ENCODE results near the gene HSPA4L.

HSPA4L gene

DNA sequence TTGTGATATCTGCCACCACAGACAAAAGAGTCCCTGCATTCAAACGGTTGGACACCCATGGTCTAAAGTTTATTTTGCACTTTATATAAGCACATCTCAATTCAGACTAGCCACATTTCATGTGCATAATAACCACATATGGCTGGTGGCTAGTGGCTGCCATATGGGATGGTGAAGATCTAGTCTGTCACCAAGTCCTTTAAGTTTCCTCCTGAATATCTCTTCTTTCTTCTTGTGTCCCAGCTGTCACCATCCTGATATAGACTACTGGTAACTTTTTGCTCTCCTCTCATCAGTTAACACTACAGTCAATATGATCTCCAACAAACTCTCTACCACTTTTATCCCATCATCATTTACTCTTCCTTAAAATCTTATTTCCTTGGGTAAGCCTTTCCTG is 9.3 kb downstream of the HSPA4L start:
- no peaks in the 10 kb centered on the region; the same call in 1 of the 2 replicates for H3K79me2 ChIP-seq (ENCODE audit: insufficient read depth, low read length)
- no peaks in the 10 kb centered on the region for H3F3A ChIP-seq (ENCODE audit: insufficient read depth)
- no peak overlapping the region for H3K27ac ChIP-seq (ENCODE audit: low read depth, low read length)
- no peak overlapping the region for H2AFZ ChIP-seq (ENCODE audit: low read depth, low read length, severe bottlenecking)
- no peaks in the 10 kb centered on the region for H3K36me3 ChIP-seq (ENCODE audit: low read length)
- no peaks in the 10 kb centered on the region for H4K20me1 ChIP-seq (ENCODE audit: low read depth, low read length)
- no peaks in the 10 kb centered on the region for H3K27me3 ChIP-seq (ENCODE audit: low read length)
- no peak overlapping the region for H3K9ac ChIP-seq (ENCODE audit: low read length)
- no peaks in the 10 kb centered on the region for H3K9me2 ChIP-seq (replicated peaks; ENCODE audit: insufficient read depth, low read length)
- no peaks in the 10 kb centered on the region for H3K9me3 ChIP-seq (ENCODE audit: insufficient read depth, low read length)
- no peak overlapping the region for H3K4me2 ChIP-seq (ENCODE audit: low read depth, low read length, poor library complexity, severe bottlenecking)
- no peak for TF ChIP-seq EZH2phosphoT487 (conservative IDR thresholded peaks at IDR 0.05; ENCODE audit: low read length)
- TF ChIP-seq CTCF (IDR thresholded peaks at IDR 0.05; ENCODE audit: insufficient read depth, low read length, poor library complexity, severe bottlenecking): no peak
- no peak overlapping the region for H3K4me3 ChIP-seq (ENCODE audit: insufficient read depth, low read length, poor library complexity, severe bottlenecking)

DNA sequence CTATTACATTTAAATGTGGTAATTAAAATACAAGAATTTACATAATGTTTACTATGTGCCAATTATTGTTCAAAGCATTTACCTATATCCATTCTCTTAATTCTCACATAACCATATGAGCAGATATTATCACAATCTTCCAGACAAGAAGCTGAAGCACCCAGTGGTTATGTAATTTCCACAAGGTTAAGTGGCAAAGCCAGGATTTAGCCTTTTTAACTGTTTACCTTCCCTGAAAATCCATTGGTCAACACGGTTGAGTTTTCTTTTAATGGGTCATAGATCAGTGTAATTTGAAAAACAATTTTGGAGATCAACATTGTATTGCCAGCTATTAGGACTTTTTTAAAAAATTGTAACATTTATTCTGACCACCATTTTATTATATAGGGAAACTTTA is 11.4 kb downstream of the HSPA4L start:
- TF ChIP-seq CTCF (IDR thresholded peaks at IDR 0.05; ENCODE audit: insufficient read depth, low read length, poor library complexity, severe bottlenecking) (no peak), EZH2phosphoT487 (conservative IDR thresholded peaks at IDR 0.05; ENCODE audit: low read length) (no peak)
- Histone ChIP-seq H3K9me3 (ENCODE audit: insufficient read depth, low read length) (no peaks in the 10 kb centered on the region), H2AFZ (ENCODE audit: low read depth, low read length, severe bottlenecking) (no peak overlapping the region), H3K4me3 (ENCODE audit: insufficient read depth, low read length, poor library complexity, severe bottlenecking) (no peak overlapping the region), H3K27me3 (ENCODE audit: low read length) (no peaks in the 10 kb centered on the region), H3K36me3 (ENCODE audit: low read length) (no peaks in the 10 kb centered on the region), H3K79me2 (ENCODE audit: insufficient read depth, low read length) (no peaks in the 10 kb centered on the region), H3K9me2 (replicated peaks; ENCODE audit: insufficient read depth, low read length) (no peaks in the 10 kb centered on the region), H3K9ac (ENCODE audit: low read length) (no peak overlapping the region), H3K27ac (ENCODE audit: low read depth, low read length) (no peak overlapping the region), H3K4me2 (ENCODE audit: low read depth, low read length, poor library complexity, severe bottlenecking) (no peak overlapping the region), H3F3A (ENCODE audit: insufficient read depth) (no peaks in the 10 kb centered on the region), H4K20me1 (ENCODE audit: low read depth, low read length) (no peaks in the 10 kb centered on the region)

DNA sequence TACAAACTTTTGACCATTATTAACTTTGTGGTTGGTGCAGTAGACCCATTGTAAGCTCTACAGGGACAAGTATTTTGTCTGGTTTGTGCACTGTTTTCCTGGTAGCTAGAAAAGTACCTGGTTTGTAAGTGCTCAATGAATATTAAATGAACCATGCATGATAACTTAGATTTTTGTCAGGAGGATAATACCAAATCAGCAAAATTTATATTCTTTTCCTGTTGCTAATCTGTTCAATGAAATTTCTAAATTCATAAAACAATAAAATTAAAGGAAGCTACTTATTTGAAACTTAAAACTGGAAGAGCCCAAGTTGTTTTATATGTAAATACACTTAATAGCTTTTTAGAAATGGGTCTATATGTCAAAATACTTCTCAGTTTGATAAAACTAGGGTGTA is 17.6 kb downstream of the HSPA4L start:
- H3K79me2 ChIP-seq (ENCODE audit: insufficient read depth, low read length): no peaks in the 10 kb centered on the region
- H3K4me3 ChIP-seq (ENCODE audit: insufficient read depth, low read length, poor library complexity, severe bottlenecking): no peak overlapping the region
- no peak overlapping the region for H2AFZ ChIP-seq (ENCODE audit: low read depth, low read length, severe bottlenecking)
- H3K36me3 ChIP-seq (ENCODE audit: low read length): no peaks in the 10 kb centered on the region
- H3K4me2 ChIP-seq (ENCODE audit: low read depth, low read length, poor library complexity, severe bottlenecking): no peak overlapping the region
- no peak overlapping the region for H3K9ac ChIP-seq (ENCODE audit: low read length)
- TF ChIP-seq EZH2phosphoT487 (conservative IDR thresholded peaks at IDR 0.05; ENCODE audit: low read length) (no peak), CTCF (IDR thresholded peaks at IDR 0.05; ENCODE audit: insufficient read depth, low read length, poor library complexity, severe bottlenecking) (no peak)
- H3K9me3 ChIP-seq (ENCODE audit: insufficient read depth, low read length): no peaks in the 10 kb centered on the region
- no peaks in the 10 kb centered on the region for H4K20me1 ChIP-seq (ENCODE audit: low read depth, low read length)
- H3F3A ChIP-seq (ENCODE audit: insufficient read depth): no peaks in the 10 kb centered on the region
- no peaks in the 10 kb centered on the region for H3K27me3 ChIP-seq (ENCODE audit: low read length)
- no peaks in the 10 kb centered on the region for H3K9me2 ChIP-seq (replicated peaks; ENCODE audit: insufficient read depth, low read length)
- H3K27ac ChIP-seq (ENCODE audit: low read depth, low read length): no peak overlapping the region
